Activated T-helper 9 cell treated with anti-CD3 and anti-CD28 coated beads, Interleukin-2, amount 50 U/mL, for 16 hours (primary cell): ENCODE measurements around the gene KBTBD3.

Experiments
- DNase-seq: peaks from one replicate; pipeline ENCODE4 v3.0.0-alpha.2; 2020; ENCODE audit warnings: low read depth

KBTBD3 gene, protein sequence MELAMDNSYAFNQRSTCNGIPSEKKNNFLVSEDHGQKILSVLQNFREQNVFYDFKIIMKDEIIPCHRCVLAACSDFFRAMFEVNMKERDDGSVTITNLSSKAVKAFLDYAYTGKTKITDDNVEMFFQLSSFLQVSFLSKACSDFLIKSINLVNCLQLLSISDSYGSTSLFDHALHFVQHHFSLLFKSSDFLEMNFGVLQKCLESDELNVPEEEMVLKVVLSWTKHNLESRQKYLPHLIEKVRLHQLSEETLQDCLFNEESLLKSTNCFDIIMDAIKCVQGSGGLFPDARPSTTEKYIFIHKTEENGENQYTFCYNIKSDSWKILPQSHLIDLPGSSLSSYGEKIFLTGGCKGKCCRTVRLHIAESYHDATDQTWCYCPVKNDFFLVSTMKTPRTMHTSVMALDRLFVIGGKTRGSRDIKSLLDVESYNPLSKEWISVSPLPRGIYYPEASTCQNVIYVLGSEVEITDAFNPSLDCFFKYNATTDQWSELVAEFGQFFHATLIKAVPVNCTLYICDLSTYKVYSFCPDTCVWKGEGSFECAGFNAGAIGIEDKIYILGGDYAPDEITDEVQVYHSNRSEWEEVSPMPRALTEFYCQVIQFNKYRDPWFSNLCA

DNA sequence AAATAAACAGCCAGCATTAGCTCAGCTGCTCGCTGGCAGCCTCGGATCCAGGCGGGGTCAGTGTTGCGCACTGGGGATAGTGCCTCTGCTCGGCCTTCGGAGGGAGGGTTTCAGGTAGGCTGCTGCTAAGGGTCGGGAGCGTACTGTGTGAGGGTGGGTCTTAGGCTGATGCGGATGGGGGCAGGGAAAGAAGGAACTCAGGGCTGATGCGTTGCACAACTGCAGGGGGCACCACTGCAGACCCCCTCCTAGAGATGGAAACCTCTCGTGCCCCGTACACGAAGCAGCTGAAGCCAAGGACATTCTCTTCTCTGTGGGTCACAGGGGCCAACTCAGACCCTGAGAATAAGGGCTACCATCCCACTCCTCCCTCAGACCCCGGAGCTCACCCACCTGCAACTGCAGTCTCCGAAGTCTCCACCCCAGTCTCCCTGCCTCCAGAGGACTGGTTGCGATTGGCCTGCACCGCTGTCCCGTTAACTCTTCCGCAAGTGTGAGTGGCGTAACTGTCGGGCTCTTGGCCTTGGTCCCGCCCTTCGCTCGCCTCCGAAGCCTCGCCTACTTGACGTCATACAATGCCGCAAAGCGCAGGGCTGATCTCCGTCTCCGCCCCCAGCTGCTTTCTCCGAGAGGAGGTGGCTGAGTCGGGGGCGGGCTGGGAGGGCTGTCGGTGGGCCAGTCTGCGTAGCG lies at the start of gene KBTBD3:
KBTBD3 (minus strand) TSS at position 429 of the 690 bp plus-strand sequence. CDS start 18,250 bp downstream, outside the sequence.
- peak; percentile 97 for DNase-seq

DNA sequence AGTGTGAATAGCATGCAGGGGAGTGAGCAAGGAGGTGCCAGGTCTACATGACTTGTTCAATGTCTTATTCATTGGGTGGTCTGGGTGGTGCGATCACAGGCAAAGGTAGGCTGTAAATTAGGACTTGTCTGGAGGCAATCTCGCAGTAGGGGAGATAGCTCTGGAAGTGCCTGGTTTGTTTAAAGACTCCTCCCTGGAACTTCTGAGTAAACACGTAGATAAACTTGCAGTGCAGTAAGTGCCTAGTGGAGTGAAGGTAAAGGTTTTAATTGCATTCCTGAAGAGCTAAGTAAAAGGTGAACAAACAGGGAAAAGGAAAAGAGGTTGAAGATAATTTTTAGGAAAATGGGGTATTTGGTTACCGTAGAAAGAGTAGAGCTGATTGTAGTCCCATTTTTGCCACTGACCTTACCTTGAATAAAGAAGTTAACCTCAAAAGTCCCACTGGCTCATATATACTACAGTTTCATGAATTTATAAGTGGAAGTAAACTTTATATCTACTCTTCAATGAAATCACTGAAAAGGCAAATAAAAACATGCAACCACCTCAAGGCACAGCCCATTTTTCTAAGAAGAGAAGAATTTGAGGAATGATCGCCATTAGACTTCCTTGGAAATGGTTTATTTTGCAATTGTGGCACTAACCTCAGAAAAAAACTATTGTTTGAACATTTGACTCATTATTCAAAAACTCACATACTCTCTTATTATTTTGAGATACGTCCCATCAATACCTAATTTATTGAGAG lies 44.6 kb upstream of the KBTBD3 start:
- no peak for DNase-seq

DNA sequence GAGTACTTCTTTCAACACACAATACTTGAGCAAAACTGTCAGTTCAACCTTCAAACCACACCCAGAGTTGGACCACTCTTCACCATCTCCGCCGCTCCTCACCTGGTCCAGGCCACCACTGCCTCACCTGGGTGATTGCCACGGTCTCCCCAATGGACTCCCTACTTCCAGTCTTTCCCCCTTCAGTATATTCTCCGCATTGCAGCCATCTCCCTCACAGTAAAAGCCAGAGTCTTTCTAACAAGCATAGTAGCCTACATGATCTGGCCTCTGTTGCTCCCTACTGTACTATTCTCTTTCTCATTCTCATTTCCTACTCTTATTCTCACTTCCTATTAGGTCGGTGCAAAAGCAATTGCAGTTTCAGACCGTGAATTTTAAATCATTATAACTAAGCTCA lies 28.8 kb upstream of the KBTBD3 start:
- DNase-seq = no peak

DNA sequence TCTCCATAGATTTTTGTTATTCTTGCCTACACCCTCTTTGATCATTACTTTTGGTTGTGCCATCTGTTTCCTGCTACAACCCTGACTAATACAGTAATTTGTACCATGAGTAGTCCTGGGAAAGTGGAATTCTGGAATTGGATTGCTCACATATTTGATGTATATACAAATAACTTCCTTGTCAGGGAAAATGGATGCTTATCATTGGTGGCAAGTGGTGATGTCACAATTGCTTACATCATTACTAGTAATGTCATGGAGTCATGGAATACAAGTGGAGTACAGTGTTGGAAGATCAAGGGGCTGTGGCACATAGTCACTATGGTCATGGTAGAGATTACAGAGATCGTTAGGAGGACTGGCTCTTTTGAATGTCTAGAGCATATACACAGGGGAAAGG lies 24.7 kb upstream of the KBTBD3 start:
- DNase-seq = no peak

DNA sequence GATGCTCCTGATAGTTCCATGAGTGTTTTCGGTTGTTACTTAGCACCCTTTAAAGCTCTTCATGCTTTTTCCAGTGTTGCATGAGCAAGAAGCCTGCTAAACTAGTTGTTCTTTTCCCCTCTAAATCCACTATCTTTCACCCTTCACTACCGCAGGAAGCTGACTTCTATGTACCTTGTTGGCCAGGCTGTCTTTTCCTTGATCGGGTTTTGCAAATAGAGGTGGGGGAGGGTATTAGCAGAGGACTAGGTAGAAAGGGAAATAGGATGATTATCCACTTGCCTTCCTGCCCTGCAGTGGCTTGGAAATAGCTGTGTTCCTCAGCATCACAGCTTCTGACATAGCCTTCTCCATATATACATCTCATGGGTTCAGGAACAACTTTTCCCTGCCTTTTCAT lies 24.2 kb upstream of the KBTBD3 start:
- DNase-seq = no peak

DNA sequence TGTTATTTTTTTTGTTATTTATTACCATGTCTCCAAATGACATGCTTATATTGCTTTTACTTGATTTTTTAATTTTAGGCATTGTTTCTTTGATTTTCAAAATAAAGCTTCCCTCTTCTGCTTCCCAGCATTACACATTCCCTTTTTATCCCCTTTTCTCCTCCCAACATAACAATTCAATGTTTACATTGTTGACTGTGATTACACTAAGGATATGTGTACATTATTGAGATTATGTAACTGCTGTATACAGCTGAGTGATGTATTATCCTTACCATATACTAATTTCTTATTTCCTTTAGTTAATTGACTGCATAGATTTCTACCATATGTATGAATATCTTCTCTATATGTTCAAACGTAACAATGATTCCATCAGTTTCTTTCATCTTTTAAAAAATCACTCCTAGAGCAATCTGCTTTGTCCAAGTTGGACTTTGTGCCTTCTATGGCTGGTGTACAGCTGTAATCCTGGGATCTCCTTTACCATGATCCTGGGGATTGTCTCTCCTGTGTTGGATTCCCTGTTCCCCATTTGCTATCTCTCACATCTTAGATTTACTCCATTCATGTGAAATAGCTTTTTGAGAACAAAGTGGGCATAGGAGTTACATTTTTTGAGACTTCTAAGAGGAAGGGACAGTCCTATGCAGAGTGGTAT lies 21.9 kb upstream of the KBTBD3 start:
- DNase-seq = no peak

DNA sequence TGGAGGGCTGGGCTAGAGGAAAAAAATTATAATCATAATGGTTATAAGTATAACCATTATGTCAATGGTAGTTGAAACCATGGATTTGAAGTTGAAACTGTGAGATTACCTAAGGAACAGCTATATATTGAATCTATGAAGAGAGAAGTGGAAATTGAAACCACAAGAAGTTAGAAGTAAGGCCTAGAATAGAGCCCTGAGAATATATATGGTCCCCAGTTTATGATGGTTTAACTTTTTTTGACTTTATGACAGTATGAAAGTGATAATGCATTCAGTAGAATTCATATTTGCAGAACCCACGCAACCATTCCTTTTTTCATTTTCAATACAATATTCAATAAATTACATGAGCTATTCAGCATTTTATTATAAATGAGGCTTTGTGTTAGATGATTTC lies 15.3 kb upstream of the KBTBD3 start:
- DNase-seq = no peak

DNA sequence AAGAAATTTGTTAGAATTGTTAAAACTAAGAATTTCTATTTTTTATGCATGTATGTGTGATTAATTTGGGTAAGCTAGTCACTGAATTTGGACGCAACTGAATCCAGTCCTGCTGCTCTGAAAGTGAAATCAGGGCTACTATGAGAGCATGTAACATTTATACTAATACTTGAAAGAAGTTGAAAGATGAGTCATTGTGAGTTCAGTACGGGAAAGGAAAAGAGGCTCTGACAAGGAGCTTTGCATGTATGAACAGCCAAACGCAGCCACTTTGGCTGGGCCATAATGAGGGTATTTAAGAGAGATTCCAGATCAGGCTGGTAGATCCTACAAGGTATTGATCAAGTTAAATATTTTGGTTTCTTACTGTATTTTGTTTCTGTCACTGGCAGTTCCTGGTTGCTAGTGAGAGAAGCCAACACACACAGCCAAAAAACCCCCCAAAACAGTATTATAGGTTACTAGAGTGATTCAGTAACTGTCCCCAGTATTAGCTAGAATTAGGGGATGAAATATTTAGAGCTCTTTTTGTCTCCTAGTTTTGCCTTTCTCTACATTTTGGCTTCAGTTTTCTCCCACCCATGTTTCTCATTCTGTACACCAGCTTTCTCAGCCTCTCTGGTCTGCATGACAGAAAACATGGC lies 14.5 kb upstream of the KBTBD3 start:
- no peak for DNase-seq

DNA sequence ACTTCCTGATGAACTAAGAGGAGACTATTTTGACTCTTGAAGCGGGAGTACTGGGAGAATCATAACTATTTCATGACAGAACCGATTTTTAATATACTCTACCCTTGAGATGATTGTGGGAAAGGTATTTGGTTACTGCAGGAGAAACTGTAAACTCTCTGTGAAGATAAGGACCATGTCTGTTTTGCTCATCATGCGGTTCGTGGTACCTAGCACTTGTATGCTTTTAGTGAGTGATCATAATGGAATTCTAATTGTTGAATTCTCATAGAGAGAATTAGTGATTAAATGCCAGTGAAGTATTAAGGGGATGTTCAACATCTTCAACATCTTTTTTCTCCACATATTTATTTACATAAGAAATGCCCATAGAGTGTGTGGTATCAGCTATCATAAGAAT lies 11.7 kb upstream of the KBTBD3 start:
- DNase-seq = no peak

DNA sequence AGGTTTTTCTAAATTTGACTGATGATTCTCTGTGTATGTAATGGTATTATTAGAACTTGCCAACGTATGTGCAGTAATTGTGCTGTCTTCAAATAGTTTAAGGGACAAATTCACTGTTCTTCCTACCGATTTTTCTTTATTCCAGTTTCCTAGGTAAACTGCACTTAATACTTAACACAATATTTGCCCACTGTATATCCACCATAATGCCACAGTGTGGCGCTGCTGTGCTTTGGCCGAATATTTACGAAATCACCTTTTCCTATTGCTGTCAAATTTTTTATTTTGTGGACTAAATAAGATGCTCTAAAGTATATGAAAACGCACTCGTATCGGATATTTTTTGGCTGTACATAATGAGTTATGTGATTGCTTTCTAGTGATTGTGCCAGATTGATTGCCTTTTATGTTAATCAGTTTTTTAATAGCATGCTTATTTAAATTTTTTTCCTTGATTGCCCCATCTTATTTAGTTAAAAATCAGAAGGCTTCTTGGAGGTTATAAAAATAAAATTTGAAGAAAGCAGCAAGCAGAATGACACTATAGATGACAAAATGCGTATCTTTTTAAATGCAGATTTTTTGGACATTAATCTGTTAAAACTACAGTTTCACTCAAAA lies 10.8 kb upstream of the KBTBD3 start:
- DNase-seq = no peak

DNA sequence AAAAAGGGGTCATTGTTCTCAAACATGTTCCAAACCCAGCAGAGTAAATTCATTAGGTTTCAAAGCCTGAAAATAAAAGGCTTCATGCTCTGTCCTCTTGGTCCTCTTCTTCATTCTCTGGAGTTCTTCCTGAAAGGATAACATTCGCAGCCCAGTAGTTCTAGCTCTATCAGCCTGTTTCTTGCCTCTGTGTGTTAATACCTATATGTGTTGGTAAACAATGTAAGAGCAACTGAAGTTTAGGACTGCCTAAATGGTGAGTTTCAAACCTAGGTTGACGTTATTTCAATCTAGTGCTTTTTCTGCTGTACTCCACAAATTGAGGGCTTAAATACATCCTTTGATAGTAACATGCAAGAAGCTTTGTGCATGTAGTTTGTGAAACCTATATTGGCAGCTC lies 9.7 kb upstream of the KBTBD3 start:
- no peak for DNase-seq

DNA sequence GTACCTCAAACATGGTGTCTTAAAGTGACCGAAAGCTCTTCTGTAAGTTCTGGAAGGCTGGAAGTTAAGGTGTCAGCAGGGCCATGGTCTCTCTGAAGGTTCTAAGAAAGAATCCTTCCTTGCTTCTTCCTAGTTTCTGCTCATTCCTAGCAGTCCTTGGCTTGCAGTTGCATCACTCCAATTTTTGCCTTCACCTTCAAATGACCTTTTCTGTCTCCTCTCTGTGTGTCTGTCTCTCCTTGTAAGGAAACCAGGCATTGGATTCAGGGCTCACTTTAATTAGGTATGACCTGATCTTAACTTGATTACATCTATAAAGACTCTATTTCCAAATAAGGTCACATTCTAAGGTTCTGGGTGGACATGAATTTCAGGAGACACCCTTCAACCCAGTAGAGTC lies 9.0 kb upstream of the KBTBD3 start:
- no peak for DNase-seq

DNA sequence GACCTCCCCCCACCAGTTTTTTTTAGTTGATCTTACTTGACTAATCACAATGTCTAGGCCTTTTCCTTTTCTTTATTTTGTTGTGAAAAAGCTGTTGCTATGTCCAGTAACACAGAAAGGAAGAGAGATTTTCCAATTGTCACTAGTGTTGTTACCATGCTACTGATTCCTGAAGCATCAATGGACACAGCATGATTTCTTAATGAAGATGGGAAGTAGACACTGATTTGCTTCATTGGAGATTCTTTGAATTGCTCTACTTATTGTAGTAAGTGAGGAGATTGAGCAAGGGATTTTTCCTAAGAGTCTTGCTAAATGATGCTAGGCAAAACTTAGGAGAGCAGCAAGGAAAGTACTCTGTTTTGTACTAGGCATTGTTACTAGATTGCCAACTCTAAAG lies 4.9 kb upstream of the KBTBD3 start:
- no peak for DNase-seq

DNA sequence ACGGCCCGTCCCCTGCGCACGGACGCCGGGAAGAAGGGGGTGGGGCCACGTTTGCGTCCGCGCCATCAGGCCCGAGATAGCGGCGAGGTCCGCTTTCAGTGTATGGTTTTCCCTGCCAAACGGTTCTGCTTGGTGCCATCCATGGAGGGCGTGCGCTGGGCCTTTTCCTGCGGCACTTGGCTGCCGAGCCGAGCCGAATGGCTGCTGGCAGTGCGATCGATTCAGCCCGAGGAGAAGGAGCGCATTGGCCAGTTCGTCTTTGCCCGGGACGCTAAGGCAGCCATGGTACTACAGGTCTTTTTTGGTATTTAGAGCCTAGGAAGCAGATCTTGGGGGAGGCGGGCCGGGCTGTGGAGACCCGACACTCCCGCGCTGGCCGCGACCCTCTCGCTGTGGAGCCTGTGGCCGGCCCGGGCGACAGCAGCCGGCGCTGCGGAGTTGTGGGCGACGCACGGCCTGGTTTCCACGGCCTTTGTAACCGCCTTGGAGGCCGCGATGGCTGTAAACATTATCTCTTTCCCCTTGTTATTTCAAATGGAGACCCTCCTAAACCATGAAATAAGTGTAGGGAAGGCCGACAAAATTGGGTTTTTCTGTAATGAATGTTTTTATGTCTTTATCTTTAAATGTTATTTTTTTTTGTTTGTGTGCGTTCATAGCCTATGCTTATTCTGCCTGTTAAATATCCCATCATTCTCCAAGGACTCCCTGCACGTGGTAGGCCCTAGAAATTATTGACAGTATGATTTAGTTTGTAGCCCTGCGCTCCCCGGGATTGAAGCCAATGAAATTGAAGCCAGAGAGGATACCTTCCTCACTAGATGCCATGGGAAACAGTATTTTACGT lies 685 bp upstream of the KBTBD3 start, which contains the start of gene AASDHPPT:
AASDHPPT (plus strand) TSS at position 54 of the 847 bp plus-strand sequence; CDS start at position 103, 49 bp downstream.
- DNase-seq = no peak

DNA sequence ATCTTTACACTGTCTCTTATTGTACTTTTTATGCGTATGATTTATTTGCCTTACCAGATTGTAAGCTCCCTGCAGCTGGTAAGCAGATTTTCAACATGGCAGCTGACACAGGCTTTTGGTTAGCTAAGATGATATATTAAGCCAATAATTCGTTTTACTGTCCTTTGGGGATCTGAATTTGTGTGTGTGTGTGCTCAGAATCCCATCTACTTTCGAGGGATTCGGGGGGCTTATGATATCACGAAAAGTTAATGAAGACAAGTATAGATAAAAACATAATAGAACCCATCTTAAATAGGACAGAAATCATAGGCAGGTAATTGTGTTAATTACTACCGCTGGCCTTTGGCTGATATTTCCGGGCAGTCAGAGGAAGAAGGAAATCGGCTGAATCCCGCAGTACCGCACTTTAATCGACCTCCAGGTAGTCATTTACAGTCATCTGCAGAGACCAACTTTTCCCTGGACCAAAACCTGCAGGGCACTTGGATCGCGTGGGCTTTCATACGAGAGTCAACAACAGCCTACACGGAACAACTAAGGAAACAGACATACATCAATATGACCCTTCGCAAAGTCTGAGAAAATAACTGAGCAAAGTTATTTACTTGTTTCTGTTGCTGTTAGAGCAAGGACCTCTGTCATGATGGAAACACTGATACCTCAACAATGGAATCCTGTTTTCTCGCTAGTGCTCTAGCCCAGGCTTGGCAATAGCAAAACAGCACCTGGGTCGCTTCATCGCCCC lies 802 bp downstream of the KBTBD3 start:
- no peak for DNase-seq

DNA sequence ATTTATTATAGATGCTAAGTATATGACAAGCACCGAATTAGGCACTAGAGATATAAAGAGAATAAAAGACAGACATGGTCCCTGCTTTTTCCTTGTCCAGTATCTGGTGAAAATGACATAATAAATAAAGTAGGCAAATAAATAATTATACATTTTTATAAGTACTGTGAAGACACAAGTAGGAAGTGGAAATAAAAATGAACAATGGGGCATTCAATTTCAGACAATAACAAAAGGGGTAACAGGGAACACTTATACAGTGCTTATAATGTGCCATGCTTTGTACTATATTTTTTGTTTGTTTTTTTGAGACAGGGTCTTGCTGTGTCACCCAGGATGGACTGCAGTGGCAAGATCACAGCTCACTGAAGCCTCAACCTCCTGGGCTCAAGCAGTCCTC lies 4.3 kb downstream of the KBTBD3 start:
- DNase-seq = no peak

DNA sequence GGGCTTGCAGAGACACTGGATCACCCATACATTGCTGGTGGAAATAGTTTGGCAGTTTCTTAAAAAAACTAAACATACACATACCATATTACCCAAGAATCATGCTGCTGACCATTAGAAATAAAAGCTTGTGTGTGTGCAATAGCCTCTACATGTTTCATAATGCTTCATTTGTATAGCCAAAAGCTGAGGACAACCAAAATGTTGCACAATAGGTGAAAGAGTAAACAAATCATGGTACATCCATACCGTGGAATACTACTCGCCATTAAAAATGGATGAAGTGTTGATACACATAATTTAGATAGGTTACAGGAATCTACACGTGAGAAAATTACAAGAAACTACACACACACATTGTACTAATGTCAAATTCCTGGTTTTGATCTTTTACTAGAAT lies 6.5 kb downstream of the KBTBD3 start:
- DNase-seq = no peak

DNA sequence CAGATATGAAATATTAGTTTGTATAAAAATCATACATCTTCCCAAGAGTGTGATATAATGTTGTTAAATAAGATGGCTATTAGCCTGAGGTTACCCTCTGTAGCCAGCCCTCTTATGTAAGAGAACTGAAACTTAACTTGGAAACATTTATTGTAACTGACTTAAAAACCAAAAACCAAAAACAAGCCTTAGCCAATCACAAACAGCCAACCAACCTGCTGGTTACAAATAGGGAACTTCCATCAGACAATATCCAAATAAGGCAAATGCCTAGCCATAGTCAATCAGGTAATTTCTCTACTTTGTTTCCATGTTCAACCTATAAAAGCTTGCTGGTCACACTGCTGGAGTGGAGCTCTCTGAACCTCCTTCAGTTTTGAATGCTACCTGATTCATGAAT lies 14.1 kb downstream of the KBTBD3 start:
- DNase-seq = no peak
